HG03066 (cell line): ENCODE results near the gene WDR74.

Experiments
- ATAC-seq: cut with Tn5 transposase; IDR thresholded peaks from one replicate; pipeline ENCODE4 v1.9.1; 2021; ENCODE audit warnings: low read depth; ENCODE audit not compliant: unreplicated experiment

Gene WDR74

DNA sequence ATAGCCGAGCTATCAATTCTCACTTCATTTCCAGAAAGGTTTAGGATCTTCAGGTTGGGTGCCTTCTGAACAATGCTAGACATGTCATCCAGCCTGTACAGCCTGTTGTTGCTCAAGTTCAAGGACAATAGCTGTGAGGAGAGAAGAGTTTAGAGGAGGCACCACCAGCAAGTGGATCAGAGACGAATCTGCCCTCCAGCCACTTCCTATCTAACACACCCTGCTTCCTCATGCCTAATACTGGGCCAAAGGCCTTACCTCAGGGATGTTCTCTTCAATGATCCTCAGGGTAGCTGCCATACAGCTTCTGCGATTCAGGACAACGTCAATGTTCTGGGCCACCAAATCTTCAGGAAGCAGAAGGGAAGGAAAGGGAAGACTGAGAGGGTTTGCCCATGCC, 38.3 kb downstream of the WDR74 start:
- ATAC-seq, result no peak

DNA sequence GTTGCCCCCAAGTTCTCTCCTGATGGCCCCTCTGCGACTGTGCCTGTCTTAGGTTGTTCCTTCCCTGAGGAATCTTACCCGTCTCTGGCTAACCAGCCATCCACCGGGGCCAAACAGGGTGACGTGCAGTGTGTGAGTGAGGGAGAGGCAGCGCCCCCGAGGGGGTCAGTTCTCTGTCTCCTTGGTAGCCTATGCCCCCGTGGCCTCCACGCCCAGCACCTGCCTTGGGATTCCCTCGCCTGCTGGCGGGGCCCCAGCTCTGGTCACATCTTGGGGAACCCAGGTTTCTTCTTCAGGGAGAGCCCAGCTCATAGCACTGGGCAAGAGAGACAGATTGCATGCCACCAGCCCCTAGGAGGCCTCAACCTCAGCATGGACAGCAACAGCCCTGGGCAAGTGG, 39.9 kb downstream of the WDR74 start:
- ATAC-seq, result no peak

DNA sequence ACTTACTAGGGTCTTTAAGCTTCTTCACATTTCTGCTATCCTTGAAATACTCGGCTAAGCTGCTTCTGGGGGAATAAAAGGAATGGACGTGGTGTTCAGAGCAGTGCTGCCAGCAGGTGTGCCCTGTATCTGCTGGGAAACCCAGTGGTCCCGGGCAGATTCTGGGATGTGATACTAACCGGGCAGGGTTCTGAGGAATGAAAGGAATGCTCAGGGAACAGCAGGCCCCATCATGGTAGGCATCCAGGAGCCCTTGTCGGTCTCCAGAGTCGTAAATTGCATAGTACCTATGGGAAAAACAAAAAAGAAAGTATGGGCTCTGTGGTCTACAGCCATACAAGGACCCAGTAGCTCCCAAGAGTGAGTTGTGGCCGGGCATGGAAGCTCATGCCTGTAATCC, 43.1 kb downstream of the WDR74 start:
- no peak for ATAC-seq

DNA sequence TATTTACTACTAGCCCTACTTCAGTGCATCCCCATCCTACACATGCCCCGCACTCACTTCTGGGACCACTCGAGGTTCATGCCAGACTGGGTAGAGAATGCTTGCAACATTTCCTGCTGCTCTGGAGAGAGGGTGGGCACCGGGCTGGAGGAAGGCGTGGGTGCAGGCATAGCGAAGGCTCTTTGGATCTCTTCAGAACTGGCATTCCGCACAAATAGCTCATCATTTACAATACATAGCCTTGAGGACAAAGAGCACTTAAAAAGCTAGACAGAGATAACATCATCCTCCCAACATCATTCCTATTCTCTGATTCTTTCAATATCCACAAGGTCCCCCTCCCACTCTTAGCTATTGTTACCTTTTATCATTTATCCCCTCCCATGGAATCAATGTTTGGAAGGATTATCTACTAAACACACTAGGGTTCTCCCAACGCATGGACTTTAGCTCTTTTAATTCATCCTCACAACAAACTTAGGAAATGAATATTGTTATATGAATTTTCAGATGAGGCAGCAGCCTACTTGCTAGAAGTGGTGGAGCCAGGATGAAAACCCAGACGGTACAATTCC, 45.1 kb downstream of the WDR74 start:
- ATAC-seq, result no peak

DNA sequence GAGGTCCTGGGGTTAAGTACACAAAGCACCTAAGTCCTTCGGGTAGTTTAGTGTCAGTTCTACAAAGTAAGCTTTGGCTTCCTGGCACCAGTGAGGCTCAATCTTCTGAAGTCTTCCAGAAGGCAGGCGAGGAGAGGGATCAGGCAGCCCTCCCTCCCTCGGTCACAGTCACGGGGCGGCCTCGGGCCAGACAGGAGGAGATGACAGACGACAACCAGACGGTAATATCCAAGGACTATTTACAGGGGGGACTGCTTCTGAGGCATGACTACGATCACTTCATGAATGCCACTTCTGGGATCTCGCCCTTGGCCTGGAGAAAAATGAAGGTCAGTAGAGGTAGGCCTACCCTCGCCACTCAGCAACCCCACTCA, 47.2 kb downstream of the WDR74 start:
- no peak for ATAC-seq

DNA sequence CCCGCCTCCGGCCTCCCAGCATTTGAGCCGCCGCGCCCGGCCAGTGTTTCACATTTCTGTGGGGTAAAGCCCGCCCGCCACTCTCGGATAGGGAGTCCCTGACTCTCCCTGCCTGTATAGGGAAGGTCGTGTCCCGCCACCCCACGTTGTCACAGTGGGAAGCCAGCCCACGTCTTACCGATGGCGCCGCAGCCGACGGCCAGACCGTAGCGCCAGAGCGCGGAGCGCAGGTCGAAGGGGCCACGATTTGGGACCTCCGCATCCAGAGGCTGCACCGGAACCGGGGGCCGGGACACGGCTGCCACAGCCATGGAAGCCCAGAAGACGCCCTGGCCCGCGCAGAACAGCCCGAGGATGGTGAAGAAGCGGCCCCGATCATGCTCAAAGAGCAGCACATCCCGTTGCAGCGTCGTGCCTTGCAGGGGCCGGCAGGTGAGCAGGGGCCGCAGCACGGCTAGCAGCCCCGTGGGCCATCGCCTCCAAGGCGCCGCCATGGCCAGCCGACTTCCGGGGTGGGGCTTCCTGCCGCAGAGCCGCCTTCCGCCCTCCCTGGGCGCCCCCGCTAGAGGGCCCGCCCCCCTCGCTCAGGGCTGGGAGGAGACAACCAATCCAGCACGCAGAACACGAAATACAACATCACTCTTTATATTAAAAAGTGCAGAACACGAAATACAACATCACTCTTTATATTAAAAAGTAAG, 47.7 kb downstream of the WDR74 start, which contains the start of gene TMEM223:
TMEM223 (minus strand) TSS at position 506 of the 701 bp plus-strand sequence; CDS start at position 494, 12 bp downstream.
- peak; percentile 65 for ATAC-seq

DNA sequence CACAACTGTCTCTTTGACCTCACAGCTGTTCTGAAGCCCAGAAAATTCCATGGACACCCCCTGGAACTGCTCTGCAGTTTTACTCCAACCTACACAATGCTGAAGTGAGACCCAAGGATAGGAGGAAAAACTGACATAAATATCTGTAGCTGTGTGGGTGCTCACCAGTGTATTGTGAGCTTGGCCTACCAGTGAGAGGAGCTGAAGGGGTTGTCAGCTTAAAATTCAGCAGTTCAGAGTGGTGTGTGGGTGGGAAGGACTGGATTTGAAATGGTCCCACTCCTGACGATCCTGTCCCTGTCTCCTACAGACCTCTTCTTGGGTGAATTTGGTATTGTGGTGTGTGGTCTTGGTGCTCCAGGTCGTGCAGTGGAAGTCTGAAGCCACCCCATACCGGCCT, 49.8 kb downstream of the WDR74 start:
- no peak for ATAC-seq

DNA sequence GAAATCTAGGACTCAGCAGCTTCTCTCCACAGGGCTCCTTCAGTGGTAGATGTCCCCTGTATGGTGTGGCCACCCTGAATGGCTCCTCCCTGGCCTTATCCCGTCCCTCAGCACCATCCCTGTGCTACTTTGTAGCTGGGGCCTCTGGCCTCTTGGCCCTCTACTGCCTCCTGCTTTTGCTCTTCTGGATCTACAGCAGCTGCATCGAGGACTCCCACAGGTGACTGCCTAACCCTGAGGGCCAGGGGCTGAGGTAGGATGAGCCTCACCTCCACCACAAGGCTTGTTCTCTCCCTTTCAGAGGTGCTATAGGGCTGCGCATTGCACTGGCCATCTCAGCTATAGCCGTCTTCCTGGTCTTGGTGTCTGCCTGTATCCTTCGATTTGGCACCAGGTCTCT, 50.4 kb downstream of the WDR74 start:
- ATAC-seq, result no peak

DNA sequence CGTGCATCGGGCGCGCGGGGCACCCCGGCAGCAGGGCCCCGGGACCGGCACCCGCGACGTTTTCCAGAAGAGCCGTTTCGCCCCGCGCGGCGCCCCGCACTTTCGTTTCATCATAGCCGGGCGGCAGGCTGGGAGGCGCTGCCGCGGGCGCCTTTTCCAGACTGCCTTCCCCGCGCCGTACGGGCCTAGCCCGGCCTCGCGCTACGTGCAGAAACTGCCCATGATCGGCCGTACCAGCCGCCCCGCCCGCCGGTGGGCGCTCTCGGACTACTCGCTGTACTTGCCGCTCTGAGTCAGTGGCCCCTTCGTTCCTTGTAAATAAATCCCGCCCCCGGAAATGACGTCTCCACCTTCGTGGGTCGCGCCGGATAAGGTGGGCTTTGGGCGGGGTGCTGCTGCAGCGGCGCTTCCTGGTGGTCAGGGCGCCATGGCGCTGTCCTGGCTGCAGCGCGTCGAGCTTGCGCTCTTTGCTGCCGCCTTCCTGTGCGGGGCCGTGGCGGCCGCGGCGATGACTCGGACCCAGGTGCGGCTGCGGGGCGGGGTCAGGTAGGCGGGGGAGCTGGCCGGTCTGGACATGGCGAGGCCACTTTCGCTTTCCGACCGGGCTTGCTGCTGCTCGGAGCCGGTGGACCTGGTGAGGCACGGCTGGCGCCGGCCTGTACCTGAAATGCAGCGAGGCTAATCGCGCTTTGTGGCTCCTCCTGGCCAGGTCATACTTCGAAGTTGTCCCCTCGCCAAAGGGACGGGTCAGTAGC, 52.2 kb downstream of the WDR74 start, which contains the start of gene TMEM179B:
TMEM179B (plus strand) TSS at position 398 of the 755 bp plus-strand sequence; CDS start at position 428, 30 bp downstream.
- peak; percentile 66 for ATAC-seq

DNA sequence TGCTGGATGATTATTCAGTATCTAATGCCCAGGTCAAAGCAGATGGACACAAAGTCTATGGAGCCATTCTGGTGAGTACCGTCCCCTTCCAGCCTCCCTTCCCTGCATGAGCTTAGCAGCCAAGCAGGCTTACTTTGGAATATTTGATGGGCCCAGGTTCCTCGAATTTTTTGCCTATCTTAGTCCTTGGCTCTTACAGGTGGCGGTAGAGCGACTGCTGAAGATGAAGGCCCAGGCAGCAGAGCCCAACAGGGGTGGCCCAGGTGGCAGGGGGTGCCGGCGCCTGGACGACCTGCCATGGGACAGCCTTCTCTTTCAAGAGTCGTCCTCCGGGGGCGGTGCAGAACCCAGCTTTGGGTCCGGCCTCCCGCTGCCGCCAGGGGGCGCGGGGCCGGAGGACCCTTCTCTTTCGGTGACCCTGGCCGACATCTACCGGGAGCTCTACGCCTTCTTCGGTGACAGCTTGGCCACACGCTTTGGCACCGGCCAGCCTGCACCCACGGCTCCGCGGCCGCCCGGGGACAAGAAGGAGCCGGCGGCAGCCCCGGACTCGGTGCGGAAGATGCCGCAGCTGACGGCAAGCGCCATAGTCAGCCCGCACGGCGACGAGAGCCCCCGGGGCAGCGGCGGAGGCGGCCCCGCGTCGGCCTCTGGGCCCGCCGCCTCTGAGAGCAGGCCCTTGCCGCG, 52.9 kb downstream of the WDR74 start:
- peak; percentile 73 for ATAC-seq
